DMS 273 (cell line): ENCODE measurements around the gene TPRN.
A peak's percentile ranks its signal among the peaks of the same experiment; 100 is the strongest.
"Not testable (repeated sequence)": the region's sequence is repeated elsewhere in the genome, so short reads cannot be mapped to it uniquely, and the experiment has no call there.

ENCODE experiments used
- DNase-seq: peaks from one replicate; lab custom pipeline; 2025; ENCODE audit not compliant: unreplicated experiment; lab: John Stamatoyannopoulos, UW

TPRN gene

GRCh38 chr9:137200311-137201204 is at the start of gene TPRN:
Gene TPRN (minus strand): TSS chr9:137200741. CDS start chr9:137200711, 30 bp downstream.
- peak; percentile 99 for DNase-seq

- DNase-seq, result no peak
Measured at GRCh38 chr9:137247916-137248175, 47.3 kb upstream of the TPRN start.

- no peak for DNase-seq
Measured at GRCh38 chr9:137247135-137247915, 46.8 kb upstream of the TPRN start.

GRCh38 chr9:137245450-137246421 is 45.2 kb upstream of the TPRN start:
- DNase-seq, result peak; percentile 75

- DNase-seq, result peak; percentile 62
Measured at GRCh38 chr9:137244486-137245449, 44.2 kb upstream of the TPRN start.

- peak; percentile 62 for DNase-seq
Measured at GRCh38 chr9:137243626-137244485, 43.3 kb upstream of the TPRN start.

- not testable (repeated sequence) for DNase-seq
Measured at GRCh38 chr9:137243266-137243625, 42.7 kb upstream of the TPRN start.

- DNase-seq, result no peak
Measured at GRCh38 chr9:137242269-137243203, 42.0 kb upstream of the TPRN start.

- DNase-seq, result peak; percentile 64
Measured at GRCh38 chr9:137241490-137242268, 41.1 kb upstream of the TPRN start.

GRCh38 chr9:137240841-137241489 is 40.4 kb upstream of the TPRN start, which contains the start of gene TUBB4B:
Gene TUBB4B (plus strand): TSS chr9:137241287. CDS start chr9:137241361, 74 bp downstream.
- DNase-seq, result peak; percentile 99

- DNase-seq, result peak; percentile 86
Measured at GRCh38 chr9:137240318-137240840, 39.8 kb upstream of the TPRN start.

- not testable (repeated sequence) for DNase-seq
Measured at GRCh38 chr9:137239541-137240200, 39.1 kb upstream of the TPRN start.

- DNase-seq, result peak; percentile 69
Measured at GRCh38 chr9:137237759-137238726, 37.5 kb upstream of the TPRN start.

- no peak for DNase-seq
Measured at GRCh38 chr9:137236936-137237421, 36.4 kb upstream of the TPRN start.
